ENCODE measurements around the gene PCYT2. TPM values are rescaled to one million over a fixed set of nuclear protein-coding genes. Genes with fewer than 3 reads are reported as not detected.

The PCYT2 gene
- total and polyA plus RNA-seq, 2 donors = 19.4 to 37.4 TPM

- Histone ChIP-seq H3K27ac (ENCODE audit: low read depth in 1 of 2, low read length in 1 of 2) (no peak overlapping the region), H3K9me3 (ENCODE audit: control insufficient read depth in 2 of 2, insufficient read depth in 1 of 2, low read length in 1 of 2) (no peaks in the 10 kb centered on the region), H3K4me1 (ENCODE audit: control insufficient read depth in 2 of 2, insufficient read depth in 2 of 2, low read length in 2 of 2) (peaks cover 10 to 42% of the 10 kb centered on the region in 2 donors), H3K36me3 (ENCODE audit: control insufficient read depth in 2 of 2, insufficient read depth in 2 of 2, low read length in 1 of 2) (peaks cover 45 to 47% of the 10 kb centered on the region in 2 donors), H3K4me3 (ENCODE audit: low read length in 2 of 2) (no peak overlapping the region), H3K27me3 (ENCODE audit: control insufficient read depth in 2 of 2, insufficient read depth in 1 of 2, low read length in 1 of 2) (peaks cover 0 to 2% of the 10 kb centered on the region in 2 donors)
- 84% methylated on average over 18 of the region's 18 CpGs for WGBS
- no peak for DNase-seq (ENCODE audit: low read depth in 6 of 9, low spot score in 9 of 9)
These were observed 44.6 kb downstream of the PCYT2 start for GRCh38 chr17:81866440-81867169.

GRCh38 chr17:81865733-81866439 is 45.3 kb downstream of the PCYT2 start:
- no peak overlapping the region for H3K4me3 ChIP-seq (ENCODE audit: low read length in 2 of 2)
- no peak overlapping the region for H3K27ac ChIP-seq (ENCODE audit: low read depth in 1 of 2, low read length in 1 of 2)
- WGBS = 95% methylated on average over 18 of the region's 18 CpGs
- DNase-seq (ENCODE audit: low read depth in 6 of 9, low spot score in 9 of 9) = no peak
- peaks cover 45 to 47% of the 10 kb centered on the region in 2 donors for H3K36me3 ChIP-seq (ENCODE audit: control insufficient read depth in 2 of 2, insufficient read depth in 2 of 2, low read length in 1 of 2)
- H3K4me1 ChIP-seq (ENCODE audit: control insufficient read depth in 2 of 2, insufficient read depth in 2 of 2, low read length in 2 of 2) = peaks cover 13 to 46% of the 10 kb centered on the region in 2 donors
- no peaks in the 10 kb centered on the region for H3K9me3 ChIP-seq (ENCODE audit: control insufficient read depth in 2 of 2, insufficient read depth in 1 of 2, low read length in 1 of 2)
- H3K27me3 ChIP-seq (ENCODE audit: control insufficient read depth in 2 of 2, insufficient read depth in 1 of 2, low read length in 1 of 2) = peaks cover 0 to 2% of the 10 kb centered on the region in 2 donors

GRCh38 chr17:81865358-81865732 is 45.9 kb downstream of the PCYT2 start:
- Histone ChIP-seq H3K27me3 (ENCODE audit: control insufficient read depth in 2 of 2, insufficient read depth in 1 of 2, low read length in 1 of 2) (peaks cover 0 to 2% of the 10 kb centered on the region in 2 donors), H3K36me3 (ENCODE audit: control insufficient read depth in 2 of 2, insufficient read depth in 2 of 2, low read length in 1 of 2) (peaks cover 45 to 47% of the 10 kb centered on the region in 2 donors), H3K9me3 (ENCODE audit: control insufficient read depth in 2 of 2, insufficient read depth in 1 of 2, low read length in 1 of 2) (no peaks in the 10 kb centered on the region), H3K4me1 (ENCODE audit: control insufficient read depth in 2 of 2, insufficient read depth in 2 of 2, low read length in 2 of 2) (peaks cover 13 to 46% of the 10 kb centered on the region in 2 donors), H3K27ac (ENCODE audit: low read depth in 1 of 2, low read length in 1 of 2) (no peak overlapping the region), H3K4me3 (ENCODE audit: low read length in 2 of 2) (no peak overlapping the region)
- 98% methylated on average over 8 of the region's 8 CpGs for WGBS
- no peak for DNase-seq (ENCODE audit: low read depth in 6 of 9, low spot score in 9 of 9)

GRCh38 chr17:81863833-81864768 is 47.1 kb downstream of the PCYT2 start:
- H3K4me1 ChIP-seq (ENCODE audit: control insufficient read depth in 2 of 2, insufficient read depth in 2 of 2, low read length in 2 of 2) = peaks cover 14 to 42% of the 10 kb centered on the region in 2 donors
- no peak overlapping the region for H3K4me3 ChIP-seq (ENCODE audit: low read length in 2 of 2)

GRCh38 chr17:81863123-81863675 is 48.0 kb downstream of the PCYT2 start:
- no peak for DNase-seq (ENCODE audit: low read depth in 6 of 9, low spot score in 9 of 9)
- Histone ChIP-seq H3K4me3 (ENCODE audit: low read length in 2 of 2) (no peak overlapping the region), H3K9me3 (ENCODE audit: control insufficient read depth in 2 of 2, insufficient read depth in 1 of 2, low read length in 1 of 2) (peaks cover 0 to 5% of the 10 kb centered on the region in 2 donors), H3K4me1 (ENCODE audit: control insufficient read depth in 2 of 2, insufficient read depth in 2 of 2, low read length in 2 of 2) (peaks cover 23 to 47% of the 10 kb centered on the region in 2 donors), H3K36me3 (ENCODE audit: control insufficient read depth in 2 of 2, insufficient read depth in 2 of 2, low read length in 1 of 2) (peaks cover 37% of the 10 kb centered on the region in 2 donors), H3K27me3 (ENCODE audit: control insufficient read depth in 2 of 2, insufficient read depth in 1 of 2, low read length in 1 of 2) (no peaks in the 10 kb centered on the region), H3K27ac (ENCODE audit: low read depth in 1 of 2, low read length in 1 of 2) (no peak overlapping the region)
- WGBS = 94% methylated on average over 6 of the region's 6 CpGs

More at GRCh38 chr17:81863833-81864768, 47.1 kb downstream of the PCYT2 start:
- Histone ChIP-seq H3K9me3 (ENCODE audit: control insufficient read depth in 2 of 2, insufficient read depth in 1 of 2, low read length in 1 of 2) (no peaks in the 10 kb centered on the region), H3K36me3 (ENCODE audit: control insufficient read depth in 2 of 2, insufficient read depth in 2 of 2, low read length in 1 of 2) (peaks cover 37% of the 10 kb centered on the region in 2 donors), H3K27ac (ENCODE audit: low read depth in 1 of 2, low read length in 1 of 2) (peak overlapping the region in 1 of 2 donors; percentile 60), H3K27me3 (ENCODE audit: control insufficient read depth in 2 of 2, insufficient read depth in 1 of 2, low read length in 1 of 2) (peaks cover 0 to 2% of the 10 kb centered on the region in 2 donors)
- WGBS = 96% methylated on average over 9 of the region's 9 CpGs
- no peak for DNase-seq (ENCODE audit: low read depth in 6 of 9, low spot score in 9 of 9)

GRCh38 chr17:81860756-81861568 is 50.2 kb downstream of the PCYT2 start:
- Histone ChIP-seq H3K4me1 (ENCODE audit: control insufficient read depth in 2 of 2, insufficient read depth in 2 of 2, low read length in 2 of 2) (peaks cover 24 to 34% of the 10 kb centered on the region in 2 donors), H3K27me3 (ENCODE audit: control insufficient read depth in 2 of 2, insufficient read depth in 1 of 2, low read length in 1 of 2) (no peaks in the 10 kb centered on the region), H3K4me3 (ENCODE audit: low read length in 2 of 2) (peak overlapping the region; percentile 64 to 97), H3K27ac (ENCODE audit: low read depth in 1 of 2, low read length in 1 of 2) (peak overlapping the region; percentile 90), H3K9me3 (ENCODE audit: control insufficient read depth in 2 of 2, insufficient read depth in 1 of 2, low read length in 1 of 2) (peaks cover 0 to 7% of the 10 kb centered on the region in 2 donors), H3K36me3 (ENCODE audit: control insufficient read depth in 2 of 2, insufficient read depth in 2 of 2, low read length in 1 of 2) (peaks cover 28 to 32% of the 10 kb centered on the region in 2 donors)
- peak; percentile 99 to 100 (median 100) for DNase-seq (ENCODE audit: low read depth in 6 of 9, low spot score in 9 of 9)
- under 1% methylated on average over 74 of the region's 74 CpGs for WGBS

- peaks cover 24 to 34% of the 10 kb centered on the region in 2 donors for H3K4me1 ChIP-seq (ENCODE audit: control insufficient read depth in 2 of 2, insufficient read depth in 2 of 2, low read length in 2 of 2)
- peak within 1 kb of the TSS; percentile 73 to 97 for H3K4me3 ChIP-seq (ENCODE audit: low read length in 2 of 2)
- peaks cover 0 to 7% of the 10 kb centered on the region in 2 donors for H3K9me3 ChIP-seq (ENCODE audit: control insufficient read depth in 2 of 2, insufficient read depth in 1 of 2, low read length in 1 of 2)
- under 1% methylated on average over 95 of the region's 95 CpGs for WGBS
- H3K27ac ChIP-seq (ENCODE audit: low read depth in 1 of 2, low read length in 1 of 2) = peak within 1 kb of the TSS; percentile 90 to 95
- peak in 1 of 9 donors; percentile 31 for DNase-seq (ENCODE audit: low read depth in 6 of 9, low spot score in 9 of 9)
- H3K36me3 ChIP-seq (ENCODE audit: control insufficient read depth in 2 of 2, insufficient read depth in 2 of 2, low read length in 1 of 2) = peaks cover 29 to 34% of the 10 kb centered on the region in 2 donors
- no peaks in the 10 kb centered on the region for H3K27me3 ChIP-seq (ENCODE audit: control insufficient read depth in 2 of 2, insufficient read depth in 1 of 2, low read length in 1 of 2)
These were observed 51.1 kb downstream of the PCYT2 start, which contains the start of gene P4HB for GRCh38 chr17:81859906-81860755. P4HB (minus strand) TSS chr17:81860535; CDS start chr17:81860471, 64 bp downstream.
